ENCODE measurements around the gene CFAP126. TPM values are rescaled to one million over a fixed set of nuclear protein-coding genes. Genes with fewer than 3 reads are reported as not detected.

CFAP126 gene
- total and polyA plus RNA-seq, 2 of the 13 experiments (the other 11 are each of a cell fraction or from before 2014, with no cell fraction given), result not detected

- no peak for TF ChIP-seq TIGD3 (CRISPR knock-in tag; IDR thresholded peaks at IDR 0.05; ENCODE audit: borderline replicate concordance)
- TF ChIP-seq HOXD1 (CRISPR knock-in tag; IDR thresholded peaks at IDR 0.05), result no peak; the same call in 1 of the 2 replicates
- no peak for TF ChIP-seq FOXO4 (CRISPR knock-in tag; conservative IDR thresholded peaks at IDR 0.05)
- peak; percentile 69; the same call in 1 of the 2 replicates for TF ChIP-seq ZNF629 (CRISPR knock-in tag; conservative IDR thresholded peaks at IDR 0.05)
- peak; percentile 53; the same call in 1 of the 2 replicates for TF ChIP-seq NFKB2 (CRISPR knock-in tag; IDR thresholded peaks at IDR 0.05; ENCODE audit: borderline replicate concordance)
- peak; percentile 56; the same call in 1 of the 2 replicates for TF ChIP-seq ZNF276 (CRISPR knock-in tag; IDR thresholded peaks at IDR 0.05; ENCODE audit: low read depth)
- TF ChIP-seq ZFP82 (CRISPR knock-in tag; IDR thresholded peaks at IDR 0.05; ENCODE audit: borderline replicate concordance), result 0 out of 2 replicates have a peak, but pooled peaks have one; percentile 21
- TF ChIP-seq MAF1 (CRISPR knock-in tag; IDR thresholded peaks at IDR 0.05; ENCODE audit: borderline replicate concordance), result peak; percentile 96
- TF ChIP-seq DNMT1 (CRISPR knock-in tag; IDR thresholded peaks at IDR 0.05), result no peak
- 0 out of 2 replicates have a peak, but pooled peaks have one; percentile 25 for TF ChIP-seq RERE (CRISPR knock-in tag; IDR thresholded peaks at IDR 0.05; ENCODE audit: low read depth)
- no peak; the same call in 1 of the 2 replicates for TF ChIP-seq JUNB (CRISPR knock-in tag; IDR thresholded peaks at IDR 0.05; ENCODE audit: borderline replicate concordance)
- no peak for TF ChIP-seq SOX6 (IDR thresholded peaks at IDR 0.05)
- TF ChIP-seq SOX6 (CRISPR knock-in tag; IDR thresholded peaks at IDR 0.05), result peak; percentile 75
- 0 out of 2 replicates have a peak, but pooled peaks have one; percentile 58 for TF ChIP-seq ZNF562 (CRISPR knock-in tag; IDR thresholded peaks at IDR 0.05; ENCODE audit: borderline replicate concordance)
- no peak for TF ChIP-seq NR1H2 (CRISPR knock-in tag; IDR thresholded peaks at IDR 0.05; ENCODE audit: borderline replicate concordance, low read depth)
- peak; percentile 40; the same call in 1 of the 2 replicates for TF ChIP-seq ZNF766 (CRISPR knock-in tag; IDR thresholded peaks at IDR 0.05; ENCODE audit: borderline replicate concordance)
- TF ChIP-seq ZNF713 (CRISPR knock-in tag; IDR thresholded peaks at IDR 0.05), result no peak
- TF ChIP-seq CREBL2 (CRISPR knock-in tag; IDR thresholded peaks at IDR 0.05; ENCODE audit: borderline replicate concordance), result no peak; the same call in 1 of the 2 replicates
Measured at GRCh38 chr1:161399257-161399998, 31.8 kb upstream of the CFAP126 start (continued).

Data from HepG2 (cell line).